GM15510 (cell line): ENCODE measurements around the gene ZBTB7B.
A peak's percentile ranks its signal among the peaks of the same experiment; 100 is the strongest.

Source experiments
- POLR2A ChIP-seq: IDR thresholded peaks from 3 replicates; pipeline ENCODE4 v1.6.1; 2011; ENCODE audit warnings: borderline replicate concordance; ENCODE audit not compliant: insufficient read length; ENCODE audit errors: extremely low read depth

ZBTB7B gene

GRCh38 chr1:154974102-154974807, 28.3 kb upstream of the ZBTB7B start, which contains the start of gene CKS1B:
Gene CKS1B (plus strand): TSS chr1:154974681. CDS start chr1:154974746, 65 bp downstream.
- peak; percentile 4 for TF ChIP-seq POLR2A

DNA sequence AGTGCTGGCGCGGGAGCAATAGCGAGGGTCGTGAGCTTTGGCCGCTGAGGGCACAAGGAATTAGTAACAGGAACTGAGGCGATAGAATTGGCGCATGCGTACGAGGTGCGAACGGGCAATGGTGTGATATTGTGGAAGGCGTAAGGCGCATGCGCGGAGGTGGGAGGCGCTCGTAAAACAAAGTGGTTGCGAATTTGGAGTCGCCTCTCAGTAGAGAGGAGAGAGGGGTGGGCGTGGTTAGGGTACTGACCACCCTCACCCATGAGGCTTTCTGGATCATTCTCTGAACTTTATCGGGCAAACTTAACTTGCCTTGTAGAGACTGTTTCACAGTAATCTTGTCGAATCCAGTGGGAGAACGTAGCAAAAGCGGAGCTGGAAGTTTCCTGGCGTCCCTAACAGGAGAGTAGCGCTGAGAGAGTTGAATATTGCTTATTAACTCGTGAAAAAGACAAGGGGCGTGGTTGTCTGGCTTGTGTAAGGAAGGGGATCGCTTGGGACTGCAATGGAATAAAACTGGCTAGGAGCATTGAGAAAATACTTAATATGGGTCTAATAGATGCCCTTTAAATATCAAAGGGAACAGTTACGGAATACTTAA, 27.7 kb upstream of the ZBTB7B start:
- peak; percentile 61 for TF ChIP-seq POLR2A

DNA sequence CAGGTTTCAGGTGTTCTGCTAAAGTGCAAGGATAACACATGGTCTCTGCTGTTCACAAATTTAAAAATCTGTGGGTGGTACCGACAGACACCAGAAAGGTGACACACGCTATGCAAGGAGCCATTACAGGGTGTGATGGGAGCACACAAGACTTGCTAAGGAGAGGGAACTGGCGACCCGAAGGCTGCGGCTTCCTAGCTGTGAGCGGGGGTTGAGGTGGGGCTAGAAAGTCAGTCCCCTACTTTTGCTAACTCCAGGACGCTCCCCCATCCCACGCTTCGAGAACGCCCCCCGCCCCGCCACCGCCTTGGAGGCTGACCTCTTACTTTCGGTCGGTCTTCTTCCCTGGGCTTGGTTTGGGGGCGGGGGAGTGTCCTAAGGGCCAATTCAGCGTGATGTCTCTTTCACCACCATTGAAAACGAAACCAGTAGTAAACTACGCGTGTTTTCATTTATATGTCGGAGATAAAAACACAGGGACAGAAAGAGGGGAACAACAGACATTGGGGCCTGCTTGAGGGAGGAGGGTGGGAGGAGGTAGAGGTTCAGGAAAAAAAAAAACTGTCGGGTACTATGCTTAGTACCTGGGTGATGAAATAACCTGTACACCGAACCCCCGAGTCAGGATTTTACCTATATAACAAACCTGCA, 27.1 kb upstream of the ZBTB7B start:
- TF ChIP-seq POLR2A = no peak

- TF ChIP-seq POLR2A = no peak
Measured at GRCh38 chr1:154978360-154978759, 24.2 kb upstream of the ZBTB7B start.

DNA sequence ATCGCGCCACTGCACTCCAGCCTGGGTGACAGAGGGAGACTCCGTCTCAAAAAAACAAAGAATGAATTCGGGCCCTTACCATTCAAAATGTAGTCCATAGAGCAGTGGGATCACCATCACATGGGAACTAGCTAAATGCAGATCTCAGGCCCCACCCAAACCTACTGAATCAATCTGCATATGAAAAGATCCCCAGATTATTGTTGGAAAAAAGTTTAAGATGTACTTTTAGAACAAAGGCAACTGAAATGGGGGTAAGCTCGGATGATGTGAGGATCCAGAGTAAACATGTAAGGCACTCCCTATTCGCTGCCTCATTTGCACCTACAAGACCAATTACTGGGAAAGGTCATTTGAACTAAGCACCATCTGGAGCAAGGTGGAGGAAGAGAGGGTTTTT, 20.3 kb upstream of the ZBTB7B start:
- no peak for TF ChIP-seq POLR2A

GRCh38 chr1:154982897-154983648, 19.5 kb upstream of the ZBTB7B start, which contains the start of gene FLAD1:
Gene FLAD1 (plus strand): TSS chr1:154983344. CDS start chr1:154983695, 351 bp downstream.
- peak; percentile 53 for TF ChIP-seq POLR2A

GRCh38 chr1:154983776-154984466, 18.7 kb upstream of the ZBTB7B start:
- no peak for TF ChIP-seq POLR2A

DNA sequence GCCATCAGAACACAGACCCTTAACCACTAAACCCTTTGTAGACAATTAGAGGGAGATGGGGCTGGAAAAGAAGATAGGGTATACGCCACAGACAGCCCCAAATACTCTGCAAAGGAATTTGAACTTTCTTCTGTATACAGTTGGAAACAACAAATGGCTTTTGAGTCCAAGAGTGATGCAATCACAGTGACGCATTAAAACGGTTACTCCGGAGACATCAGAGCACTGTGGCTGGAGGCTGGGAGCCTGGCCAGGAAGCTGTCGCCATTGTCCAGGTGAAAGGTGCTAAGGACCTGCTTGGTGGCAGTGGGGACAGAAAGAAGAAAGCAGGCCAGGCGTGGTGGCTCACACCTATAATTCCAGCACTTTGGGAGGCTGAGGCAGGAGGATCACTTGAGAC, 15.3 kb upstream of the ZBTB7B start:
- no peak for TF ChIP-seq POLR2A

GRCh38 chr1:154988058-154988954, 14.3 kb upstream of the ZBTB7B start:
- TF ChIP-seq POLR2A = no peak

DNA sequence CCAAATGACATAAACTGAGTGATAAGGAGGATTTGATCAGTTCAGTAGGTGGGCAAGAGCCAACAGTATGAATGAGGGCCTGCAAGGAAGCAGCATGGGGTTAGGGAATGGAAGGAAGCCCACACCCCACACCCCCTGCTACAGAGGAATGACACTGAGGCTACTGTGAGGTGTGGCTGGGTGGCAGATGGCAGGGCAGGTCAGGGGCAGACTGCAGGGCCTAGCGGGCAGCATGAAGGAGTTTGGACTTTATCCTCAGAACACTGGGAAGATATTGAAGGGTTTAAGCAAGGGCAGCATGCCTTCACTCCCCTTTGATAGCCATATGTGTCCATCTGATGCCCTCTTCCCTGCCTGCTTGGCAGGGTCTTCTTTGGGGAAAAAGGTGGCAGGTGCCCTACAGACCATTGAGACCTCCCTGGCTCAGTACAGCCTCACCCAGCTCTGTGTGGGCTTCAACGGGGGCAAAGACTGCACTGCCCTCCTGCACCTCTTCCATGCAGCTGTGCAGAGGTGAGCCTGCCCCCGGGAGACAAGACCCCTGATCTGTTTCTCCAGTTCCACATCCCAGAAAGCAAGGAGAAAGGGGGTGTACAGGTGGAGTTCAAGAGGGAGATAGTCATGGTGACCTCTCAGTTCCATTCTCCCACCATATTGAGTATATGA, 13.3 kb upstream of the ZBTB7B start:
- no peak for TF ChIP-seq POLR2A

DNA sequence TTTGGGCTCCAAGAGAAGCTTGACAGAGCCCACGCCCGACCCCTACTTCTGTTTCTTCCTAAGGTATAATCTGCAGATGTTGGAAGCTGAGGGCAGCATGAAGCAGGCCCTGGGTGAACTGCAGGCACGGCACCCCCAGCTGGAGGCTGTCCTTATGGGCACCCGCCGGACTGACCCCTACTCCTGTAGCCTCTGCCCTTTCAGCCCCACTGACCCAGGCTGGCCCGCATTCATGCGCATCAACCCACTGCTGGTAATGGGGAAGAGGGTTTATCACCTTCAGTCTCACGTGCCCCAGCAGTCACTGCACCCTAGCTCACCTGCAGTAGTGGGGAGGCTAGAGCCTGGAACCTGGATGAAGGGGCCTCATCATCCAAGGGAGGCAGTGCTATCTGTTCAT, 12.3 kb upstream of the ZBTB7B start:
- TF ChIP-seq POLR2A = no peak

GRCh38 chr1:154992721-154993571, 9.7 kb upstream of the ZBTB7B start:
- TF ChIP-seq POLR2A = no peak
